Endothelial cell of umbilical vein (primary cell): ENCODE results near the gene AQP12A.

ENCODE experiments used
- CTCF ChIP-seq, 2 donors: IDR thresholded peaks; 1 replicate in 1 of 2; 2 replicates in 1 of 2; pipeline ENCODE4 v1.5.1; 2011; ENCODE audit warnings: low read length in 2 of 2, mild to moderate bottlenecking in 2 of 2, moderate library complexity in 2 of 2, control low read depth in 1 of 2, inconsistent platforms in 1 of 2, low read depth in 1 of 2; ENCODE audit not compliant: insufficient read depth in 1 of 2; ENCODE audit errors: extremely low read depth in 1 of 2
- EZH2 ChIP-seq: IDR thresholded peaks from 2 replicates; pipeline ENCODE4 v1.6.1; 2012; ENCODE audit warnings: borderline replicate concordance, low read depth, mild to moderate bottlenecking, moderate library complexity, low read length, inconsistent platforms; ENCODE audit not compliant: severe bottlenecking
- GATA2 ChIP-seq: IDR thresholded peaks from 2 replicates; pipeline ENCODE4 v1.7.0; 2011; ENCODE audit warnings: low read depth, mild to moderate bottlenecking, moderate library complexity, mixed read lengths, low read length; ENCODE audit not compliant: insufficient read length, insufficient read depth
- JUN ChIP-seq: IDR thresholded peaks from 2 replicates; pipeline ENCODE4 v1.6.1; 2011; ENCODE audit warnings: borderline replicate concordance, low read depth; ENCODE audit not compliant: insufficient read length, insufficient read depth
- MAX ChIP-seq: IDR thresholded peaks from 2 replicates; pipeline ENCODE4 v1.6.1; 2011; ENCODE audit not compliant: insufficient read depth, insufficient read length
- POLR2A ChIP-seq: IDR thresholded peaks from 2 replicates; pipeline ENCODE4 v1.6.1; 2012; ENCODE audit warnings: low read depth, mild to moderate bottlenecking, control low read depth, low read length
- POLR2AphosphoS5 ChIP-seq: IDR thresholded peaks from 2 replicates; pipeline ENCODE4 v1.6.1; 2012; ENCODE audit warnings: low read depth, mild to moderate bottlenecking, control low read depth, low read length, moderate library complexity; ENCODE audit not compliant: insufficient read depth

GRCh38 chr2:240727913-240728312 lies 36.2 kb downstream of the AQP12A start:
- no peak for TF ChIP-seq POLR2A
- TF ChIP-seq POLR2AphosphoS5, result no peak
- TF ChIP-seq CTCF (IDR thresholded peaks at IDR 0.05; ENCODE audit: extremely low read depth in 1 of 2, insufficient read depth in 1 of 2, low read depth in 1 of 2, low read length in 2 of 2), result no peak
- TF ChIP-seq EZH2, result no peak
- no peak for TF ChIP-seq GATA2
- no peak for TF ChIP-seq MAX
- no peak for TF ChIP-seq JUN
